ENCODE results near the gene BMF.

The BMF gene

DNA sequence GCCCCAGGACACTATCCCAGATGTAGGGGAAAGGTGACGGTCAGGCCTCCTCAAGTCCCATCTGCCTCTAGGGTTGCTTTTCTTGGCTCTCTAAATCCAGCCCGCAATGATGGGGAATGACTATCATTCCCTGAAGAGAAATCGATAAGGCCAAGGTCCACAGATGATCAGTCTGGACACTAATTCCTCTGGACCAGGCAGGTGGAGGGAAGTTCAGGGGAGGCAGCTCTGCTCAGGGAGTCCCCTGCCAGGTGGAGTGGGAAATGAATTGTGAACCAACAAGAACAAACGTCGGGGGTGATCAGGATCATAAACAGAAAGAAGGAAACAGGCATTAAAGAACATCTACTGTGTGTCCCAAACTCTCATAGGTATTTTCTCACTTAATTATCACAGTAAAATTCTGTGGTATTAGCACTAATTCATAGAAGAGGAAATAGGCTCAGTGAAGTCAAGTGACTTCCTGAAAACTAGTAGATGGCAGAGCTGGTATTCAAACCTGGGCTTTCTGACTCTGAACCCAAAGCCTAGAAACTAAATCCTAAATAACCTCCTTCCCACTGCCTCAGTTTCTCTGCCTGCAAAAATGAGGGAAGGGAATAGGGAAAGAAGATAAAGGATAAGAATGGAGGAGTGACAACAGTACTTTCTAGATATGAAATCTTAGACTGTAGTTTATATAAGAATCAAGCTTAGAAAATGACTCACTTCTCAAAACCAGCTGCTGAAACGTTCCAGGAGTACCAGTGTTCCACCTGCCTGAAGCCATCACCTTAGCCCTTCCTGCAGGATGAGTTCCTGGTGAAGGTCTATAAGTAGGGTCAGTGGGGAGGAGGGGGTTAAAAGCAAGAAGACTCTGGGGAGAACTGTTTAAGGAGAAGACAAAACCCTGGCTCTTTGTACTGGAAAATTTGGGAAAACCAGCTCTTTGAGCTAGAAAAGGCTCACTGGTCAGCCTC, 7.5 kb downstream of the BMF start:
- no peak for DNase-seq

DNA sequence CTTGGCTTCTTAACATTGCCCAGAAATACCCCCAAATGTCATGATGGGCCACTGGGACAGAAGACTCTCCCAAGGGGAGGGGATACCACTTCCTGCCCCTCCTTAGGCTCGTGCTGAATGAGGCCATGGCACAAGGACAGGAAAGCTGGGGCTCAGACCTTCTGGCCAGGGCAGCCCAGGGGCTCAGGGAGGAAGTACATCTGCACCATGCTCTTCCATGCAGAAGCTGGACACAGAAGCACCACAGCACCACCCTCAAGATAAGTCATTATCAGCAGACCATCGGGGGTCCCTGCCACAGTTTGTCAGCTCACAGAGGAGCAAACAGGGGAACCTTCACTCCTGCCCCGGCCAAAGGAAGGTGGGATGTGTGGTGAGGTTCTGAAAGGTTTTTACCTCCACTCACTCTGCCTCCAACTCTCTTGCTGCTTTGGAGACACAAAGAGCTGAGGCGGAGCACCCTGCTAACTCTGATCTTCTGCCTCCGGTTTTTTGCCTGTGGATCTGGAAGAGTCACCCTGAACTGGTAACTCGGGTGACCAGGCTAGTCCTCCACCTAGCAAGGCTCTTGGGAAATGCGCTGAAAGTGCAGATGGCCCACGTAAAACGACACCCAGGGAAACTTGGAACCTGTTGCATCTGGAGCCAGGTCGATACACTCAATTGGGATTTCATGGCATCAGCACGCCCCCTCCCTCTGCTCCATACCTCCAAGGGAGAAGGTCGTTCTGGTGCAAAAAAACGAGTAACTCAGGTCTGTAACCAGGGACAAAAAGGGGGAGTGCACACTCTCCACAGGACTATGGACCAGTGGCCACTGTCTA, 8.3 kb downstream of the BMF start:
- no peak for DNase-seq

DNA sequence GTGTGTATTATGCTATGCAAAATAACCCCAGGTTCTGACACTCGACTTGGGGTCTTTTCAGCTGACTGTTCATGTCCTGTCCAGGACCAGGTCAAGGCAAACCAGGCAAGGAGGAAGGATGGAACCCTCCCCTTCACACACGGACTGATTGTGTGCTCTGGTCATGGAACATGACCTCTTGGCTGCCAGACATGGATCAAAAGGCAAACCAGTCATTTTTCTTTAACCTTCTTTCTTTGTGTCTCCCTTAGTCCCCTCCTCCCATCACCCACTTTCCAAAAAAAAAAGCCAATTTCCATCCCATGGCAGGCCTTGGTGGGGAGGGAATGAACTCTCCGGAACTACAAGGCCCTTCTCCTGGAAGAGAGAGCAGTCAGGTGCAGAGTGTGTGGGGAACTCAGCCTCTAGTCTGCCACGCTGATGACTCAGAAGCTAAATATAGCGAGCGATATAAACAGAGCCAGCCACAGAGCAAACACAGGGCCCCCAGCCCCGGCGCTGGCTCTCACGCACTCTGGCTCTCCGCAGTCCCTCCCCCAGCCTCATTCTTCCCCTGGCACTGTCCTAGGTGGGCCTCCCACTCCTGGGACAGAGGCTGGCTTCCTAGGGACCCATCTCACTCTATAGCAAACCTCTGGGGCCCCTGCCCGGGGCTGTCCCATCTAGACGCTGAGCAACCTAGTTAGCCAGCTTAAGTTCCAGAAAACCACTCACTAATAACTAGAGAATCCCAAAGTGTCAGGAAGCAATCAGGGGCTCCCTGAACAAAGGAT, 10.0 kb downstream of the BMF start:
- DNase-seq: peak; percentile 90

DNA sequence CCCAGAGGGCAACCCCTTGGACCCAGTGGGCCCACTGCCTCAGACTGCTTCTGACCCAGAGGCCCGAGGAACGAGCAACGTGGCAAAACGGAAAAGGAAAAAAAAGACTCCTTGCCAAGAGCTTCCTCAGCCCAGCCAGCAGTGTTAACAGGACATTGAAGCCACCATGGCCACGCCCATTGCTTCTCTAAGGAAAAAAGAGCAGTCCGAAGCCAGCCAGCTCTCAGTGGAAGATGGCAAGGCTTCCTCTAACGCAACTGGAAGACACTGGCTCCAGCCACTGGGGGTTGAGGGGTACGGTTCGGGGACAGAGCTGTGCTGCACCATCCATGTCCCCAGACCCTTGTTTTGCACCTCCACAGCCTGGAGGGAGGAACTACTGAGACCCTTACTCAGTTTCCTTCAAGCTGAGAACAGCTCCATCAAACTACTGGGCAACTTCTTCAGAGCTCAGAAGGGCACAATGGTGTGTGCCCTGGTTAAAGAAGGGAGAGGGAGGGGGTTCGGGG, 10.7 kb downstream of the BMF start:
- no peak for DNase-seq

DNA sequence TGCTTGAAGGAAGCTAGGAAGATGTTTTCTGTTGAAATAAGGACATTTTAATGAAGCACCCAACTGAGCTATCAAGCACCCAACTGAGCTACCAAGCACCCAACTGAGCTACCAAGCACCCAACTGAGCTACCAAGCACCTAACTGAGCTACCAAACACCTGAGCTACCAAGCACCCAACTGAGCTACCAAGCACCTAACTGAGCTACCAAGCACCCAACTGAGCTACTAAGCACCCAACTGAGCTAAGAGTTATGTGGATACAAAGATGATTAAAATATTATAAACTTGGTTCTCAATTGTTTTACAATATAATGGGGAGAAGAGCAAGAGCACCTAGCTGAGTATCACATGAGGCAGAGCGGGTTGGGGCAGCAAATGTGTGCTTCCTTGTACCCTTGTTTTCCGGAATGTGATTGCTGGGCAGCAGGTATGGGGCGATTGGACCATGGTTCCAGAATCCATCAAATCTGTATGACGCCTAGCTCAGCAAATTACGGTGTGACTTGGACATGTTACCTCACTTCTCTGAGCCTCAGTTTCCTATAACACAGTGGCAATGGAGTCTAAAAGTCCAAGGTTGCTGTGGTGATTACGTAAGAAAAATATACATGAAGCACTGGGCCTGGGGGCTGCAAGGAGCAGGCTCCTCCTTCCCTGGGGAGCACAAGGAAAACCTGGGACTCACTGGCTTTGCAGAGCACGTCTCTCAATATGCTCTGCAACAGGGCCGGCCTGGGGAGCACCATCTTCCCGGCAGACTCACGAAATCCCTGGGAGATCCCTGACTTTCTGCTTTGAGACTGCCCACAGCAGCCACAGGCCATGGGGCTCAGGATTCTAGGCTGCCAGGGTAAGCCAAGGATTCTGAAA, 11.3 kb downstream of the BMF start:
- DNase-seq: no peak

DNA sequence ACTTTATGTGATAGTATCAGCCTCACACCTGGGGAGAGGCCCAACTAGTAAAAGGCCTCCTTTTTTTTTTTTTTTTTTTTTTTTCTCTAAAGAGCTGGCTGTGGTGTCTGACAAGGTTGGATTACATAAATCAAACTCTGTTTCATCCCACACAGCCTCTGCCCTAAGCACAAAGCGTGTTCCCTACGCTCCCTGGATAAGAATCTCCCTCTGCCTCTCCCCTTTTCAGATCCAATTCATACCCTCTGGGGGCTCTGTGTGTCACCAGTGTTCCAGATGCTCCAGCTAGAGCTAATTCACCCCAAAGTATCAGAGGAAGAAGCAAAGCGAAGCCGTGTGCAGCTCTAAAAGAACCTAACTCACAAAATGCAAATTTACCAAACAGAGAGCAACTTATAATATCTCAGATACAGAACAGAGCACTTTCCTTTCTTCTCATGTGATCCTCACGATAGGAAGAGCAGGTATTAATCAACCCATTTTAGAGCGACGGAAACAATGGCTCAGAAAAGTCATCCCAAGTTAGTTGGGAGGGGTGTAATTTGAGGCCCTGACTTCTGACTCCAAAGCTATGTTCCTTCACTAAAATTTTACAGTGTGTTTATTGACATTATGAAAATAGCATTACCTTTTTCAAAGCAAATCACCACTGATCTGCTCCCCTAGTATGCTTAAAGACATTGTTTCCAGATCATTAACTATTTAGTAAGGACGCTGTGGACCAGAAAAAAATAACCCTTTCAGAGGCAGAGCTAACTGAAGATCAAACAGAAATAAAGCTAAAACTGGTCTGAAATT, 12.4 kb downstream of the BMF start:
- DNase-seq: no peak

DNA sequence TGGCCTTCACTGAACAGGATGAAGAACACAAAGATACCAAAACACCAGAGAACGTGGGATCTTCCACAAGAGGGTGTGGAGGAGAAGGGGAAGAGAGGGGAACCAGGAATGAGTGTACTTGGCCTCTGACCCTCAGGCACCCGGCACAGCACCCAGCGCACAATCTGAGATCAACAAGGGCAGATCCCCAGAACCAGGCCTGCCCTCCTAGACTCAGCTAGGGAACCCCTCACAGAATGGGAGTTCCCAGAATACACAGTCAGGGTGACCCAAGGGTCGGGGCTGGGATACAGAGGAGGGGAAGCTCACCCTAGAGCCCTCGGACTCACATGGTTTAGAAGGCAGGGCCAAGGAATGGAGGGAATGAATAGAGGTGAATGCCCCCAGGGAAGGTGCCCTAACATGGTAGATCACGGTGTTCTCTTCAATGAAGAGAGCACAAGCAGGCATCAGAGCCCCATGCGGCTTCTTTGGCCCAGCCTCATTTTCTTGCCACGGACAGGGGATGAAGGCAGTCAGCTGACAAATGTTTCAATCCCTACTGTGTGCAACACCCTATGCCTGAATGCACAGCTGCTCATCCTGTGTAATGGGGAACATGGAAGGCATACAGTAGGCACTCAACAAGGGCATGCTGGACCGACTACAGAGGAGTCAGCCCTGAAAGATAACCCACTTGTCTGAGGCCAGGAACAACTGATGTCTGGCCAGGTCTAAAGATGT, 13.1 kb downstream of the BMF start:
- no peak for DNase-seq

DNA sequence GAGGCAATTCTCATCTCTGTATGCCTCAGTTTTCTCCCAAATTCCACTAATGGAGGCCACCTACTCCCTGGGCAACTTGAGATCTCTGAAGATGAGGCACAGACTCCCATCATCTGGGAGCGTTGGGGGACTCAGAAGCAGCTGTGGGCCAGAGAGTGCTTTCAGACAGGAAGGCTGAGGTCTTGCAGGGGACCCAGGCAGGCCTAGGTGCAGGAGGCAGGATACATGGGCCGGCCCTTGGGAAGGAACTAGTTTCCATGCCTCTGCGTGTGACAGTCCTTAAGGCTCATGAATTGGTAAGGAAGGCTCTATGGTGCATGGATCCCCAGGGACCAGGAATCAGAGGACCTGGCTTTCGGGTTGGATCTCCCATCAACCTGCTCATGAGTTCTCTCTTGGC, 14.5 kb downstream of the BMF start:
- DNase-seq: no peak

DNA sequence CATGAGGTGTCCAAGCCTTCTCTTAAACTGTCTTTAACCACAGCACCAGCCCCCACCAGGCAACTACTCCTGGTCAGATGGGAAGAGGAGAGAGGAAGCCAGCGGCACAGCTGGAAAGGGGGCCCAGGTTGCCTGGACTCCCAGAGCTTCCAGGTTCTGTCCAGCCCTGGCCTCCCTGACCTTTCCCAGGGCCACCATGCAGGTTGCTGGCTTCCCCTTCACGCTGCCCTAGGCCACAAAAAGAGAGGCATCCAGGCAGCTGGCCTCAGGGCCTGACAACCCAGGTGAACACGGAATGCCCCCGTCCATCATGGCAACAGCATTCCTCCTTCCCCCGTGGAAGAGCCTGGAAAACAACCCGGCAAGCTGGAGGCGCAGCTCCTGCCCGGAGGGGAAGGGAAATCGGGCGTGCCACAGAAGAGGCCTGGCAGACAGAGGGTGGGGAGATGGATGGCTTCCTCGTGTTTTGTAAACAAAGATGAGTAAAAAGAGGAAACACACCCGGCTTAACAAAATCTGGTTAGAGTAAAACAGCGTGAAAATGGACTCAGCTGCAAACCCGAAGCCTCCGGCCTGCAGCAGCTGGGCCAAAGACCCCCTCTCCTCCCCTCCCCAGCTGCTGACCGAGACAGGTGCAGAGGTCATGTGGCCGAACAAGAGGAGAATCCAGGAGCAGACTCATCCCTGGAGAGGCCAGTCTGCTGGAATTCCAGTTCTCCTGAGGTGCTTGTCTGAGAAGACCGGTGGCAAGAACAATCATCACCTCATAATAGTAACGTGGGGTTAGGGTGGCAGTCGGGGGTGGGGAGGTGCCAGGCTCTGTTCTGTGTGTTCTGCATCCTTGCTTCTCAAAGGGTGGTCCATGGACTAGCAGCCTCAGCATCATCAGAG, 15.5 kb downstream of the BMF start:
- no peak for DNase-seq

DNA sequence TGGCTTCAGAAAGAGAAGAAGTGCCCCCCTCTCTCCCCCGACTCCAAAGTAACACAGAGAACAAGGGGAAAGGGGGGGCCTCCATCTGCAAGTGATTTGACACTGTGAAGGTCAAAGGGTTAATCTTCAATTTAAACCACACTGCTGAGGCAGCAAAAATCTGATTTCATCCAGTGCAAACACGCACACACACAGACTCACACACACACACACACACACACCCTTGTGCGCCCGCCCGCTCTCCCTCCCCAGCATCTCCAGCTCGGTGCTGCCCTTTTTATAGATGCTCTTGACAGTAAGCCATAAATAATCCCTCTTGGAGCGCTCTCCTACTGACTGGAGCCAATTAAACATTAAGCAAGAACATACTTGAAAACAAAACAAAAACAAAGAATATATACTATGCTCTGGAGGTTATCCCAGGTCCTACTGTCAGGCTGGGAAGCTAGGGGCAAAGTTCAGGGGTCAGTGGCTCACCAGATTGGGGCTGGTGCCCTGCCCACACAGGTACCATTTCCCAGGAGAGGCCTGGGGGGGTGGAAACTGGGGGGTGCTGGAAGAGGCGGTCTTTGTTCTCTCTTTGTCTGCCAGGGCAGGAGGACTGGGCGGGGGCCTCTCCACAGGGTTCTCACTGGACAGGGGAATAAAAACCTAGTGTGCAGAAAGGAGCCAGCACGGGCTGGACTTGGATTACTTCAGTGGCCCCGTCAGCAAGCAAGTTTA, 16.3 kb downstream of the BMF start:
- no peak for DNase-seq

DNA sequence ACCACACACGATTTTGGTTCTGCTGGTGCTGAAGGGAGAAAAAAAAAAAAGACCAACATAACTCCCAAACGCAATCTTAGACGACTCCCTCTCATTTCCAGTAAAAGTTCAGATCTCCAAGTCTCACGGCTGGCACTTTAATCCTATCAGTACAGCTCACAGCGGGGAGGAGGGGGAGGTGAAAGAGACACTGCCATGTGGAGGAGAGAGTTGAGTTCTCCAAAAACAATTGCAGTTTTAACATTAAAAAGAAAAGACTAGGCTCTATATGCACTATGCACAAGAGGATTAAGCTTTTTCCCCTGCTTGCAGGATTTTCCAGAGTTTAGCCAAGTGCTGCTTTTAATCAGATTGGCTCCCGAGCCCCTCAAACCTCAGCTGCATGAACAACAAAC, 16.8 kb downstream of the BMF start:
- DNase-seq: no peak

DNA sequence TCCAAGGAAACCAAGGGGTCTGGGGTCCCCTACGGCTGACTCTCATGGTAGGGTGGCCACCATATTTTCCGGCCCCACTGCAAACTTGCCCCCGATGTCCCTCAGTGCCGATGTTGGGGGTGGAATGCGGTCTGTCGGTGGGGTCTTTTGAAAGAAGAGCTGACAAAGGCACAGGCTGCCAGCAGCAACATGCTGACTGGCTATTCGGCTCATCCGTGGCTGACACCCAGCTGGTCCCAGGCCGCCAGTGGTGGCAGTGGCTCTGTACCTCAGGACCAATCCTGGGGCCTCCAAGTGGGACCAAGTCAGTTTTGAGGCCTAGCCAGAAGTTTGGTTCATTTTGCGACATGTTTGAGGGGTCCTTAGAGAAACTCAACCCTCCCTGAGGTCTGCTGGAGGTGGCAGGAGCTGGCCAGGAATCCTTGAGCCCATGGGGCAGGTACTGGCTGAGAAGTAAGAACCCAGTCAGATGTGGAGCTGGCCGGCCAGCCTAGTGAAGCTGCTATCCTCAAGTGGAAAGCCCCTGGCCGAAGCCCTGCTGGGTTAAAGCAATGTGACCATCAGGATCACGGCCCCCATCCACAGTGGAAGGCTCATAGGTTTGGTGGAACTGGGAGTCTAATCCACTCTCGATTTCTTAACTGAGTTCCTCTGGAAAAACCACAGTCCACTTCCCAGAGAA, 17.8 kb downstream of the BMF start:
- DNase-seq: no peak

DNA sequence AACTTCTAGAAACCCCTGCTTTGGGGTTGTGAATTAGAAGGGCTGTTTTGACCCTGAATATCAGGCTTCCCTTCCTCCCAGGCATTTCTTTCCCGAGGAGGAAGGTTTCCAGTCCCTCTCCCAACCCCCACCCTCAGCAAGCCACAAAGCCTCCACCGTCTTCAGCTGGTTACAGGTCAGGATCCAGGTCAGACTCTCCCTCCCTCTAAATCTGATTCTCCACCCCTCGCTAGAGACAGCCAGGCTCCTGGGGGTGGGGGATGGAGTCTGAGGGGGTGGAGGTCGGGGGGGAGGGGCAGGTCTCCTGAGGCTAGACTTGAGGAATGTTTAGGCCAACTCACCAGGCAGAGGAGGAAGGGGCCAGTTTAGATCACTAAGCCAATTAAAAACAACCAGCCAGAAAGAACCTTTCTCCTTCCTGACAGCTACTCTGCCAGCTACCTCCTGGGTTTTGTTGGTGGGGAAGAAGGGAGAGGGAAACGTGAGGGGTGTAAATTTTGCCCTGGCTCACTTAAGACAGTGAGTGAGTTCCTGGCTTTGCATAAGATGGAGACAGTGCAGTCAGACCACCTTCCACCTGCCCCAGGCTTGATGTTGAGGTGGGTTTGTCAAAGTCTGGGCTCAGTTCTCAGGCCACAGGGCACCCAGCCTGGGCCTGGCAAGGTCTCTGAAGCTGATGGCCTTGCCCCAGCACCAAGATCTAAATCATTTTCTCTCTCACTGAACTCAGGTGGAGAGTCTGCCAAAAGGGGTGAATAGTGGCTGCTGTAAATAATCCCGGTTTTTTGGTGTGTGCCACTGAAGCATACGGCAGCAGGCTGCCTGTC, 19.5 kb downstream of the BMF start:
- DNase-seq: no peak

DNA sequence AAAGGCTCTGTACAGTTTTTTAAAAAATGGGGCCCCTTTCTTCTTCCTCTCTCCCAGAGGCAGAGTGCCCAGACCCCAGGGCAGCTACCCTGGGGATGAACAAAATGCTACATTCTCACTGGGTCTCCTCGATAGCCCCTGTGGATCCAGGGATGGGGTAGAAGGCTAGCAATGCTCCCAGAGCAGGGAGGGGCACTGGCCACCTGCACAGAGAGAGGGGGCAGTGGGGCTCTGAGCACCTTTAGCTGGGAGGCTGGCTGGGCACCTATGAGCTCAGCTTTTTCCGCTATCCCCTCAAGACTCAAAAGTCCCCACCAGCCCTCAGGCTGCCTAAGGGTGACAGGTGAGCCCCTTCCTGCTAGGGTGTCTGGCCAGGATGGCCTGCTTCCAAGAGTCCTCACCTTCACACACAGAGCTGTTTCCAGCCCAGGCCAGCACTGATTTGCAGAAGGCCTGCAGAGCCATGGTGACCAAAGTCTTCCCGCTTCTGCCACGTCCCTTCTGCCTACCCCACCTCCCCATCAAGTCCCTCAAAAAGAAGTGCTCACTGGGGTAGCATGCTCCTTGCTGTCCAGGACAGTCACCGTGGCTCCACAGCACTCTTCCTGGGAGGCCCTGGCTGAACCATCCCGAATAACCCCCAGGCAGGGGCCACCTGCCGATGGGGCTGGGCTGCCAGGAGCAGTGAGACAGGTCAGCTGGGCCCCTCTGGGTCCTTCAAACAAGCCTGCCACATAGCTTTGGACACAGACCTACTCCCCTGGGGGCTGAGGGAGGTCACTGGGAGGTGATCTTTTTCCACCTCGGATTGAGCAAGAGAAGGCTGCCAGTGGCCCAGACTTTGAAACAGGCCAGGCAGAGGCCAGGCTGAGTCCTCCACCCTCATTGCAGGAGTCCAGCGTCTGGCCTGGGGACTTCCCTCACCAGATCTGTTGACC, 20.4 kb downstream of the BMF start:
- no peak for DNase-seq

DNA sequence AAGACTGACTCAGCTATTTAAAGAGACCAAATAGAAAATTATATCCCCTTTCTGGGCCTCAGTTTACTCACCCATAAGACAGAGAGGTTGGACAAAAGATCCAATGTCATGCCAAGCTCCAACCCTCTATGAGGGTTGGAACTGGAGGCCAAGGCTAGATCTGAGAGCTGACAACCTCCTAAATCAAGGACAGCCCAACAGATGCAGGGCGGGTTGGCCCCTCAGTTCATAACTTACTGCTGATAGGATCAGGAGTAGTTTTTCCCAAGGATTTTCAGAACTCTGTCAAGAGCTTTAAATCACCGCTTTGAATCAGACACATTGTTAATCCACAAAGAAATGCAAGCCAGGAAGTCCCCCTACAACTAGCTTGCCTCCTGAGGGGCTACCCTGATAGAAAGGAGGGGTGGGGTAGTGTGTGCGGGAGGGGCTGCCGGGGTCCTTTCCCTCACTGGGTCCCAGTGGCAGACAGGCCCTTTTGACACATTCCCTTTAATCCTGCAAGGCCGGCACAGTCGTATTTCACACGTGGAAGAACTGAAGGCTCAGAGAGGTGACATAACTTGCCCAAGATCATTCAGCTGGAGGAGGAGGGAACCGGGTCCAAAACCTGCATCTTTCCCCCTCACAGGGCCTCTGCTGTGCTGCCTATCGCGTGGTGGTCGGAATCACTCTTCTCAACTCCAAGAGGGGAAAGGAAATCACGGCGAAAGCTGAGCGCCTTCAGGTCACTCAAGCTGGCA, 21.4 kb downstream of the BMF start:
- DNase-seq: no peak
